ENCODE measurements around the gene IGSF21.

- TF ChIP-seq POLR2A (IDR thresholded peaks at IDR 0.05; ENCODE audit: low read length) = no peak
- TF ChIP-seq CTCF (IDR thresholded peaks at IDR 0.05) = no peak
- no peak for TF ChIP-seq PBX3 (IDR thresholded peaks at IDR 0.05)
- TF ChIP-seq RAD21 (conservative IDR thresholded peaks at IDR 0.05 in 1 of 2, IDR thresholded peaks at IDR 0.05 in 1 of 2) = no peak
- TF ChIP-seq REST (IDR thresholded peaks at IDR 0.05) = no peak
These were observed 206.8 kb downstream of the IGSF21 start for GRCh38 chr1:18314399-18314798.
